GM12878 (cell line): Measurements from ENCODE around the gene RO60. TPM values are rescaled to one million over a fixed set of nuclear protein-coding genes. Genes with fewer than 3 reads are reported as not detected.
A peak's percentile ranks its signal among the peaks of the same experiment; 100 is the strongest.

Experiments used
- ATAC-seq: fragments of 200-7000 bp; cut with Tn5 transposase; 3 replicates; pipeline ENCODE4 v1.9.1; 2020; ENCODE audit warnings: mild to moderate bottlenecking, moderate library complexity
- BruUV-seq: library from RNA; stranded (reverse); fragments of 400-500 nt; replicated peaks from 2 replicates; lab custom pipeline; 2021; lab: Mats Ljungman, UMichigan
- CTCF ChIA-PET: fragments of 300-600 bp; sonication (Branson Sonifier 250); formaldehyde crosslinking; extraction: SDS; loops from one replicate; lab custom pipeline; 2021; ENCODE audit warnings: inconsistent platforms; lab: Yijun Ruan, JAX
- POLR2A ChIA-PET: fragments of 350-600 bp; formaldehyde crosslinking; extraction: SDS; loops from one replicate; lab custom pipeline; 2021; ENCODE audit warnings: inconsistent platforms; lab: Charles Lee
- RAD21 ChIA-PET: fragments of 300-600 bp; sonication (Branson Sonifier 250); formaldehyde crosslinking; loops from one replicate; lab custom pipeline; 2023; ENCODE audit warnings: antibody characterized with exemption; ENCODE audit not compliant: unreplicated experiment; lab: Charles Lee
- SMC1A ChIA-PET: fragments of 300-600 bp; sonication (Branson Sonifier 250); formaldehyde crosslinking; loops from one replicate; lab custom pipeline; 2023; ENCODE audit not compliant: unreplicated experiment, uncharacterized antibody; lab: Charles Lee
- DNase-seq: peaks from one replicate; pipeline ENCODE4 v3.0.0-alpha.2; 2011; ENCODE audit warnings: low read depth, low spot score
- FAIRE-seq: peaks from 3 replicates; lab custom pipeline; 2011; peaks lifted over from hg19 to GRCh38; lab: Jason Lieb, UNC
- H2AFZ ChIP-seq: 2 replicates; pipeline ENCODE4 v1.6.0; 2011; ENCODE audit warnings: low read depth, low read length, control low read depth; ENCODE audit not compliant: control insufficient read depth
- H3K27ac ChIP-seq: 2 replicates; pipeline ENCODE4 v1.5.1; 2011; ENCODE audit warnings: control low read depth; ENCODE audit not compliant: control insufficient read depth, insufficient read depth
- H3K27me3 ChIP-seq, 2 experiments: replicated peaks in 1 of 2; 2 replicates each; pipeline versions ENCODE4 v1.6.0 to v1.6.1; 2011; ENCODE audit warnings: low read length in 1 of 2; ENCODE audit not compliant: control insufficient read depth in 2 of 2, insufficient read depth in 2 of 2
- H3K36me3 ChIP-seq, 2 experiments: 2 replicates each; pipeline ENCODE4 v1.5.1; 2011; ENCODE audit warnings: low read length in 1 of 2; ENCODE audit not compliant: control insufficient read depth in 2 of 2, insufficient read depth in 2 of 2
- H3K4me1 ChIP-seq: 2 replicates; pipeline ENCODE4 v1.6.1; 2011; ENCODE audit warnings: mild to moderate bottlenecking, low read length, moderate library complexity, mixed read lengths; ENCODE audit not compliant: control insufficient read depth, insufficient read depth
- H3K4me2 ChIP-seq: 2 replicates; pipeline ENCODE4 v1.6.0; 2011; ENCODE audit warnings: control low read depth; ENCODE audit not compliant: control insufficient read depth, insufficient read depth
- H3K4me3 ChIP-seq: fragments of 200-600 bp; sonication (generic); 2 replicates; pipeline ENCODE4 v1.5.1; 2016
- H3K79me2 ChIP-seq: 2 replicates; pipeline ENCODE4 v1.6.0; 2011; ENCODE audit warnings: low read length; ENCODE audit not compliant: control insufficient read depth, insufficient read depth
- H3K9ac ChIP-seq: 2 replicates; pipeline ENCODE4 v1.8.0; 2011; ENCODE audit warnings: low read length, control low read depth, mixed read lengths; ENCODE audit not compliant: control insufficient read depth, insufficient read depth
- H3K9me3 ChIP-seq: replicated peaks from 3 replicates; pipeline ENCODE4 v1.5.1; 2011; ENCODE audit warnings: mild to moderate bottlenecking, low read length; ENCODE audit not compliant: control insufficient read depth, insufficient read depth
- H4K20me1 ChIP-seq: 2 replicates; pipeline ENCODE4 v1.6.0; 2011; ENCODE audit not compliant: control insufficient read depth, insufficient read depth
- CREB1 ChIP-seq: IDR thresholded peaks from 2 replicates; pipeline ENCODE4 v1.6.1; 2012; ENCODE audit warnings: low read depth, mild to moderate bottlenecking, inconsistent platforms
- ESRRA ChIP-seq: IDR thresholded peaks from 2 replicates; pipeline ENCODE4 v1.6.1; 2012; ENCODE audit warnings: mild to moderate bottlenecking, low read length, improper control_type of control experiment
- ETV6 ChIP-seq, 2 experiments: fragments of 450-650 bp in 1 of 2; IDR thresholded peaks in 1 of 2; conservative IDR thresholded peaks in 1 of 2; 2 replicates each; pipeline ENCODE4 v1.6.1; 2014; ENCODE audit warnings: antibody characterized with exemption in 1 of 2, borderline replicate concordance in 1 of 2, low read depth in 1 of 2, mild to moderate bottlenecking in 1 of 2, moderate library complexity in 1 of 2
- GABPA ChIP-seq: IDR thresholded peaks from 2 replicates; pipeline ENCODE4 v1.6.1; 2014; ENCODE audit warnings: antibody characterized with exemption, low read depth, mild to moderate bottlenecking, inconsistent platforms
- MEF2A ChIP-seq: IDR thresholded peaks from 2 replicates; pipeline ENCODE4 v1.6.1; 2011; ENCODE audit warnings: low read depth, mild to moderate bottlenecking, low read length, moderate library complexity; ENCODE audit not compliant: insufficient read depth
- MTA2 ChIP-seq: fragments of 450-650 bp; IDR thresholded peaks from 2 replicates; pipeline ENCODE4 v1.6.1; 2016; ENCODE audit warnings: low read depth, mild to moderate bottlenecking, moderate library complexity
- NFYB ChIP-seq: IDR thresholded peaks from 2 replicates; pipeline ENCODE4 v1.6.1; 2011; ENCODE audit warnings: low read depth, mild to moderate bottlenecking, low read length, improper control_type of control experiment, moderate library complexity; ENCODE audit not compliant: insufficient read depth
- NR2C1 ChIP-seq: fragments of 450-650 bp; IDR thresholded peaks from 2 replicates; pipeline ENCODE4 v1.6.1; 2017; ENCODE audit warnings: antibody characterized with exemption, mild to moderate bottlenecking, moderate library complexity
- PAX5 ChIP-seq: IDR thresholded peaks from 2 replicates; pipeline ENCODE4 v1.6.1; 2011; ENCODE audit warnings: low read depth, low read length, borderline replicate concordance
- SPI1 ChIP-seq: IDR thresholded peaks from 2 replicates; pipeline ENCODE4 v1.6.1; 2011; ENCODE audit warnings: low read depth, mild to moderate bottlenecking, low read length, moderate library complexity, borderline replicate concordance; ENCODE audit not compliant: insufficient read depth
- ZNF384 ChIP-seq: IDR thresholded peaks from 2 replicates; pipeline ENCODE4 v1.6.1; 2012; ENCODE audit warnings: low read depth, mild to moderate bottlenecking, low read length, improper control_type of control experiment, borderline replicate concordance
- ZSCAN29 ChIP-seq: fragments of 450-650 bp; IDR thresholded peaks from 2 replicates; pipeline ENCODE4 v1.6.1; 2017; ENCODE audit warnings: mild to moderate bottlenecking, moderate library complexity
- ZZZ3 ChIP-seq: IDR thresholded peaks from 2 replicates; pipeline ENCODE4 v1.6.1; 2011; ENCODE audit warnings: low read depth; ENCODE audit not compliant: control insufficient read depth, insufficient read length
- WGBS: methylation state at CpG from one replicate; pipeline ENCODE4 v1.1.6; 2016; ENCODE audit warnings: low lambda C conversion rate; ENCODE audit not compliant: insufficient replicate concordance, insufficient coverage; ENCODE audit errors: missing lambda C conversion rate; 5-methylcytosine and 5-hydroxymethylcytosine counted together
- in situ Hi-C: fragments of 300-500 bp; cut with MboI; formaldehyde crosslinking; loops from 9 replicates; pipeline ENCODE4 v1.14.3; 2018; ENCODE audit warnings: mixed read lengths
- intact Hi-C: fragments of 100-400 bp; cut with micrococcal nuclease; formaldehyde crosslinking; loops from one replicate; pipeline ENCODE4 v1.14.2; 2022; ENCODE audit not compliant: unreplicated experiment
- polyA plus RNA-seq, 11 experiments: library from polyadenylated mRNA; depleted of rRNA in 4 of 11; unstranded in 6 of 11; stranded (reverse) in 5 of 11; fragments of >200 nt; fragmentation: Nextera tagmentation in 4 of 11; fragmentation: Illumina TruSeq in 1 of 11; extraction: Ambion mirVana in 4 of 11; extraction: Trizol in 1 of 11; gene quantifications; 1 replicate in 1 of 11; 2 replicates in 10 of 11; pipeline versions ENCODE4 v1.2.1 to v1.2.3, GENCODE V29; 2011 to 2016; ENCODE audit warnings: inconsistent platforms in 2 of 11, missing spikeins in 2 of 11, low read depth in 1 of 11
- total RNA-seq, 4 experiments: library from RNA; depleted of rRNA in 3 of 4; stranded (reverse); fragments of >200 nt in 3 of 4; fragmentation: Illumina TruSeq in 1 of 4; extraction: Trizol in 1 of 4; gene quantifications; 2 replicates each; pipeline versions ENCODE4 v1.2.1 to v1.2.3, GENCODE V29; 2013 to 2021
- TF ChIP-seq, protein P1 (sequence below): fragments of 450-650 bp; IDR thresholded peaks from 2 replicates; pipeline ENCODE4 v1.6.1; 2017; ENCODE audit warnings: mild to moderate bottlenecking, moderate library complexity
- TF ChIP-seq, protein P2 (sequence below): IDR thresholded peaks from 2 replicates; pipeline ENCODE4 v1.6.1; 2012; ENCODE audit warnings: low read depth, low read length, improper control_type of control experiment

RO60 gene
- total and polyA plus RNA-seq, 10 of the 15 experiments (the other 5 are each of a cell fraction or from before 2014, with no cell fraction given): 21.1 to 143 (median 83.1) TPM

DNA sequence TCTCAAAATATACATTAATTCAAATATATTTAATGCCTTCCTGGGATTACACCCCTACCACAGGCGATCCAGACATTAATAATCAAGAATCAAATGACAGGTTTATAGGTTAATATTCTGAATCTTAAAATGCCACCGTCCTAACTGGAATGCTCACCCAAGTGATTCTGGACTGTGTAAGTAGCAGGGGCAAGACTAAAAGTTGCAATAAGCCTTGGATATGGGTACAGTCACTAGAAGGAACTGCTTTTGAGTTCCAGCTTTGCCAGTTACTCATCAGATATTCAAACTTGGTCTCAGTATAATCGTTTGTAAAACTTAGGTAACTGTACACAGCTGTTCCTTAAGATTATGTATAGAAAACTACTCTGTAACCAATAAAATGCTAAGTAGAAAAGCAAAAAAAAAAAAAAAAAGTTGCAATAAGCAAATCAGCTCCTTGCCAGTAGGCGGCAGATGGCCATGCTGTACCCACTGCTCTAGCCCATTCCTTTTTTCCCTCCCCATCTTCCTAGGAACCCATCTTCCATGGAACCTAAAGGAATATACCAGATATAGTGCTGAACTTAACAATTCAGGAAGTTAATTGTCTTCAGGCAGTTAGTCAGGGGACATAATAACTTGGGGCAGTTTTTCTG, 10.5 kb downstream of the RO60 start (continued):
- no peak for TF ChIP-seq ZSCAN29

DNA sequence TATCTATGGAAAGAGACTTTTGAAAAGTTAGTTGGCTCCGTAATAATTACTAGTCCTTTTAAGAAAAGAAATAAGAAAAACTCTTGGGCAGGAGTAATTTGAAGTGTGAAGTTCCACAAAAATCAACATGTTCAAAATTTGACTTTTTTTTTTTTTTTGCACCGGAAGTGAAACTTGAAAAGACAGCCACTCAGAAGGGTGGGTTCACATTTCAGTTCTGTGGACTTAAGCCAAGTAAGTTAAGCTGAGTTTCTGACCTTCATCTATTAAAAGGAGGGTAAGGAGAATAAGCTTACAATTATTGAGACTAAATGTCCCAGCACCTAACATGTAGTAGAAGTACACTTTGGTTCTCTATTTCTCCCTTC, 11.0 kb downstream of the RO60 start:
- intact Hi-C loops: no loop called here
- Histone ChIP-seq H3K9me3 (peaks cover 2% of the 10 kb centered on the region; the same call in 1 of the 3 replicates), H3K4me1 (peaks cover 26% of the 10 kb centered on the region), H3K9ac (no peak overlapping the region), H3K36me3 (peaks cover 0 to 13% of the 10 kb centered on the region in 2 experiments; a peak in 2 of 4 replicates), H3K27ac (peak overlapping the region; percentile 62), H3K4me2 (peak overlapping the region; percentile 69), H3K27me3 (no peaks in the 10 kb centered on the region), H3K79me2 (peaks cover 66% of the 10 kb centered on the region), H2AFZ (no peak overlapping the region; the same call in 1 of the 2 replicates), H4K20me1 (no peaks in the 10 kb centered on the region), H3K4me3 (0 out of 2 replicates have a peak overlapping the region, but pooled peaks have one; percentile 11)
- no peak for DNase-seq
- no peak for FAIRE-seq
- SMC1A ChIA-PET: interaction anchor here (0.6 to 2.4 kb wide), 10 partner anchors 9 to 52 kb away, joined by 3 to 12 read pairs (median 4); partner anchors contain the start of genes RO60 and UCHL5
- POLR2A ChIA-PET: interaction anchor here (0.6 to 2.5 kb wide), 5 partner anchors 11 to 34 kb away, joined by 3 to 14 read pairs (median 4); partner anchors contain the start of genes RO60 and UCHL5
- CTCF ChIA-PET: interaction anchor here (0.5 to 2.5 kb wide), 21 partner anchors 9 to 596 kb away, joined by 3 to 18 read pairs (median 4); partner anchors contain the start of genes RO60 and UCHL5
- in situ Hi-C loops: no loop called here
- 48% methylated on average over 2 of the region's 2 CpGs for WGBS
- RAD21 ChIA-PET: interaction anchor here (0.6 to 2.6 kb wide), 9 partner anchors 11 to 52 kb away, joined by 3 to 17 read pairs (median 4); partner anchors contain the start of genes CDC73, GLRX2, RO60 and UCHL5
- peak; percentile 42 for ATAC-seq
- no TSS peak for BruUV-seq
- peak; percentile 70 for TF ChIP-seq NR2C1
- no peak for TF ChIP-seq ZZZ3
- no peak for TF ChIP-seq PAX5
- TF ChIP-seq CREB1: no peak
- TF ChIP-seq SPI1: peak; percentile 41; the same call in 1 of the 2 replicates
- no peak for TF ChIP-seq ESRRA
- no peak for TF ChIP-seq MEF2A
- TF ChIP-seq NFYB: peak; percentile 20; the same call in 1 of the 2 replicates
- TF ChIP-seq MTA2: 0 out of 2 replicates have a peak, but pooled peaks have one; percentile 13
- TF ChIP-seq, protein P1, sequence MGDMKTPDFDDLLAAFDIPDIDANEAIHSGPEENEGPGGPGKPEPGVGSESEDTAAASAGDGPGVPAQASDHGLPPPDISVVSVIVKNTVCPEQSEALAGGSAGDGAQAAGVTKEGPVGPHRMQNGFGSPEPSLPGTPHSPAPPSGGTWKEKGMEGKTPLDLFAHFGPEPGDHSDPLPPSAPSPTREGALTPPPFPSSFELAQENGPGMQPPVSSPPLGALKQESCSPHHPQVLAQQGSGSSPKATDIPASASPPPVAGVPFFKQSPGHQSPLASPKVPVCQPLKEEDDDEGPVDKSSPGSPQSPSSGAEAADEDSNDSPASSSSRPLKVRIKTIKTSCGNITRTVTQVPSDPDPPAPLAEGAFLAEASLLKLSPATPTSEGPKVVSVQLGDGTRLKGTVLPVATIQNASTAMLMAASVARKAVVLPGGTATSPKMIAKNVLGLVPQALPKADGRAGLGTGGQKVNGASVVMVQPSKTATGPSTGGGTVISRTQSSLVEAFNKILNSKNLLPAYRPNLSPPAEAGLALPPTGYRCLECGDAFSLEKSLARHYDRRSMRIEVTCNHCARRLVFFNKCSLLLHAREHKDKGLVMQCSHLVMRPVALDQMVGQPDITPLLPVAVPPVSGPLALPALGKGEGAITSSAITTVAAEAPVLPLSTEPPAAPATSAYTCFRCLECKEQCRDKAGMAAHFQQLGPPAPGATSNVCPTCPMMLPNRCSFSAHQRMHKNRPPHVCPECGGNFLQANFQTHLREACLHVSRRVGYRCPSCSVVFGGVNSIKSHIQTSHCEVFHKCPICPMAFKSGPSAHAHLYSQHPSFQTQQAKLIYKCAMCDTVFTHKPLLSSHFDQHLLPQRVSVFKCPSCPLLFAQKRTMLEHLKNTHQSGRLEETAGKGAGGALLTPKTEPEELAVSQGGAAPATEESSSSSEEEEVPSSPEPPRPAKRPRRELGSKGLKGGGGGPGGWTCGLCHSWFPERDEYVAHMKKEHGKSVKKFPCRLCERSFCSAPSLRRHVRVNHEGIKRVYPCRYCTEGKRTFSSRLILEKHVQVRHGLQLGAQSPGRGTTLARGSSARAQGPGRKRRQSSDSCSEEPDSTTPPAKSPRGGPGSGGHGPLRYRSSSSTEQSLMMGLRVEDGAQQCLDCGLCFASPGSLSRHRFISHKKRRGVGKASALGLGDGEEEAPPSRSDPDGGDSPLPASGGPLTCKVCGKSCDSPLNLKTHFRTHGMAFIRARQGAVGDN: peak; percentile 44; the same call in 1 of the 2 replicates
- TF ChIP-seq ETV6 (conservative IDR thresholded peaks at IDR 0.05 in 1 of 2, IDR thresholded peaks at IDR 0.05 in 1 of 2; ENCODE audit: borderline replicate concordance in 1 of 2, low read depth in 1 of 2): no peak
- TF ChIP-seq GABPA: peak; percentile 50; the same call in 1 of the 2 replicates
- peak; percentile 66 for TF ChIP-seq ZNF384
- TF ChIP-seq, protein P2, sequence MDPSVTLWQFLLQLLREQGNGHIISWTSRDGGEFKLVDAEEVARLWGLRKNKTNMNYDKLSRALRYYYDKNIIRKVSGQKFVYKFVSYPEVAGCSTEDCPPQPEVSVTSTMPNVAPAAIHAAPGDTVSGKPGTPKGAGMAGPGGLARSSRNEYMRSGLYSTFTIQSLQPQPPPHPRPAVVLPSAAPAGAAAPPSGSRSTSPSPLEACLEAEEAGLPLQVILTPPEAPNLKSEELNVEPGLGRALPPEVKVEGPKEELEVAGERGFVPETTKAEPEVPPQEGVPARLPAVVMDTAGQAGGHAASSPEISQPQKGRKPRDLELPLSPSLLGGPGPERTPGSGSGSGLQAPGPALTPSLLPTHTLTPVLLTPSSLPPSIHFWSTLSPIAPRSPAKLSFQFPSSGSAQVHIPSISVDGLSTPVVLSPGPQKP: peak; percentile 68; the same call in 1 of the 2 replicates
